GM08714 (cell line): ENCODE results near the gene MEA1.
"Not testable (repeated sequence)": the region's sequence is repeated elsewhere in the genome, so short reads cannot be mapped to it uniquely, and the experiment has no call there.

ENCODE experiments used
- H3K4me3 ChIP-seq: fragments of 200-500 bp; sonication (Bioruptor generic); 2 replicates; pipeline ENCODE4 v1.5.1; 2014; ENCODE audit warnings: mild to moderate bottlenecking, low read length, inconsistent platforms
- ZNF274 ChIP-seq: IDR thresholded peaks from 2 replicates; pipeline ENCODE4 v1.6.1; 2012; ENCODE audit warnings: mild to moderate bottlenecking, low read depth, low read length

MEA1 gene

DNA sequence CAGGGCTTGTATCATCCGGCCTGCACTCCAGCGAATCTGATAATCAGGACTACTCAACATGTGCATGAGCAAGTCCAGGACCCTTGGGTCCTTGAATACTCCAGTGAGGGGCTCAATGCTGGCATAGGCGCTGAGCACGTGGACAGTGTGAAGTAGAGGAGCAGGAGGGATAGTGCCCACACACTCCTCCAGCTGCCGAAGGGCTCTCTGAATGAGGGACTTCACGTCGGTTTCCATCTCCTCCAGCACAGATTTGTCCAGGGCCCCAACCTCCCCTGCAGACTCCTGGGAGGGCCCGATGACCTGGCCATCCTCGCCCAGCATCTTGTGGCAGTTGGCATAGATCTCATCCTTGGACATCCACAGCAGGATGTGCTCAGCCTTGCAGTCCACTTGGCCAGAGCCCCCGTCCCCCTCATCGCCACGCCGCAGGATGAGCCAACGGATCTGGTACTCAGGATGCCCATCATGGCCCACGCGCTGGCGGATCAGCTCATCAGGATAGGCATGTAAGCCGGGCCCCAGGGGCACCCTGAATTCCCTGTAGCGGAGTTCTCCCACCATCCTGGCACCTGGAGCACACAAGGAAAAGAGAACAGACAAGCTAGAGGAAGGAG is 38.6 kb upstream of the MEA1 start:
- H3K4me3 ChIP-seq = peak overlapping the region; percentile 77; the same call in 1 of the 2 replicates
- TF ChIP-seq ZNF274 = no peak

GRCh38 chr6:43050981-43051380 is 37.2 kb upstream of the MEA1 start:
- no peak overlapping the region for H3K4me3 ChIP-seq
- TF ChIP-seq ZNF274 = no peak

- no peak for TF ChIP-seq ZNF274
- no peak overlapping the region for H3K4me3 ChIP-seq
Observed at GRCh38 chr6:43047998-43048397, 34.3 kb upstream of the MEA1 start.

DNA sequence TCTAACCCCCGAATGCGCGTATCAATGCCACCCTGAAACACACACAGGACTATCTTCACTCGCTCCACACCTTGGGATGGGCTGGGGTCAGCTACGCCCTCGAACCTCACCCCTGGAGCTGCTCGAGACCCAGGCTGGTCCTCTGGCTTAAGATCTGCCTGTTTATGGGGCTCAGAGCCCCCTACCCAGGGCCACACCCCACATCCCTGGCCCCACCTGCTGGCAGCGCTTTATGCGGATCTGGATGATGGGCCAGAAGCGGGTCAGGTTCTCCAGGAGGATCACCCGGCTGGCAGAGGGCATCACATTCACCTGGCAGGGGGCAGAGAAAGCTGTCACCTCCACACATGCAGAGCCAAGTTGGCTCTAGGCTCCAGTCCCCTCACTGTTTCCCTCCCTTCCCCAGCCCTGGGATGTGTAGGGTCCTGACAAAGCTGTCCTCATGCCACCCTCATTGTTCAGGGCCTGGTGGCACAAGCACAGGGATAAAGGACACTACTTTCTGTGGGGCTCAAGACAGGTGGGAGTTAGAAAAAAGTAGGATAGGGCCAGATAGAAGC is 31.7 kb upstream of the MEA1 start:
- no peak overlapping the region for H3K4me3 ChIP-seq
- TF ChIP-seq ZNF274 = no peak

DNA sequence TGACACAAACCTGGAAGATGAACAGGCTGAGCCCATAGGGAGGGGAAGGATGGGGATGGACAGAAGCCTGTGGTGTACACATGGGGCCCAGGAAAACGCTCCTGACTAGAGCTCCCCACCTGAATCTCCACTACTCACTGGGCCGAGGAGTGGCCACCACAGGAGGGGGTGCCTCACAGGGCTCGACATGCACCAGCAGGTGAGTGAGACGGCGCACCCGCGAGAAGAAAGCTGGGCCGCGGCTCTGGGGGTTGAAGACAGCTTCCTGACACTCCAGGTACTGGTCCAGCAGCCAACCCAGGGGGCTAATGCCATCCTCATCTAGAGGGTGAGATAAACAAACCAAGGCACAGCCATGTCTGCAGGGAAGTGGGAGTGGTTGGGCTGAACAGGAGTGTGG is 29.6 kb upstream of the MEA1 start:
- no peak for TF ChIP-seq ZNF274
- H3K4me3 ChIP-seq = no peak overlapping the region

- H3K4me3 ChIP-seq = not testable (repeated sequence)
Observed at GRCh38 chr6:43041475-43041874, 27.7 kb upstream of the MEA1 start.

GRCh38 chr6:43040542-43041257 is 27.0 kb upstream of the MEA1 start:
- TF ChIP-seq ZNF274 = no peak
- H3K4me3 ChIP-seq = no peak overlapping the region

DNA sequence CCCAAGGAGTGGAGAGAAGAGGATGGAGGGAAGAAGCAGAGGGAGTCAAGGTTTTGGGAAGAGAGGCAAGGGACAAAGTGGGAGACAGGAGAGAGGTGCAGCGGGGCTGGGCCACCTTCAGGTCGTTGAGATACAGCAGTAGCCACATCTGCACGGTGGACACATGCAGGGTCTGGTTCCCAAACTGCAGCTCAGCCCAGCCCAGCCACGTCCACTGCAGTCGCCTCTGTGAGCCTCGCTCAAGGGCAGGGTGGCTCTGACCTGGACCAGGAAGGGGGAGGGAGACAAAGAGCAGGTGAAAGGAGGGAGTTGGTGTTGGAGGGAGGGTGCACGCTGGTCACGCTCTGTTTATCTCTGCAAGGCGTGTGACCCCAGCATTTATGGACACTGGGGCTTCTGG is 25.0 kb upstream of the MEA1 start:
- TF ChIP-seq ZNF274 = no peak
- H3K4me3 ChIP-seq = no peak overlapping the region

GRCh38 chr6:43037706-43038105 is 24.0 kb upstream of the MEA1 start:
- H3K4me3 ChIP-seq = no peak overlapping the region
- no peak for TF ChIP-seq ZNF274

DNA sequence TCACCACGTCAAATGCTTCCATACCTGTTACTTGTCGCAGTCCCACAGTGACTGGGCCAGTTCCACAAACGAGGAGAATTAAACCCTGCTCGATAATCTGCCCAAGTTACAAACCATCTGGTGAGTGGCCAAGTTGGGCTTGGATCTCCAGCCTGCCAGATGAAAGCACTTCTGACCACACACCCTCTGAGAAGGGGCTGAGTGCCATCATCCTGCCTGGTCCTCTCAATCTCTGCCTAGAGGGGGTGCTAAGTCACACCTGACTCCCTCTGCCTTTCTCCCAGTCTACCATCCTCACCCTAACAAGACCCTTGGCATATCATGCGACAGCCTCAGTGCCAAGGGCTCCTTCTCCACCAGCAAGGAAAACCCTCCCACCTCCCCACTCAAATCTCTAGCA is 23.5 kb upstream of the MEA1 start:
- no peak overlapping the region for H3K4me3 ChIP-seq
- no peak for TF ChIP-seq ZNF274

GRCh38 chr6:43036712-43037111 is 23.0 kb upstream of the MEA1 start:
- no peak for TF ChIP-seq ZNF274

DNA sequence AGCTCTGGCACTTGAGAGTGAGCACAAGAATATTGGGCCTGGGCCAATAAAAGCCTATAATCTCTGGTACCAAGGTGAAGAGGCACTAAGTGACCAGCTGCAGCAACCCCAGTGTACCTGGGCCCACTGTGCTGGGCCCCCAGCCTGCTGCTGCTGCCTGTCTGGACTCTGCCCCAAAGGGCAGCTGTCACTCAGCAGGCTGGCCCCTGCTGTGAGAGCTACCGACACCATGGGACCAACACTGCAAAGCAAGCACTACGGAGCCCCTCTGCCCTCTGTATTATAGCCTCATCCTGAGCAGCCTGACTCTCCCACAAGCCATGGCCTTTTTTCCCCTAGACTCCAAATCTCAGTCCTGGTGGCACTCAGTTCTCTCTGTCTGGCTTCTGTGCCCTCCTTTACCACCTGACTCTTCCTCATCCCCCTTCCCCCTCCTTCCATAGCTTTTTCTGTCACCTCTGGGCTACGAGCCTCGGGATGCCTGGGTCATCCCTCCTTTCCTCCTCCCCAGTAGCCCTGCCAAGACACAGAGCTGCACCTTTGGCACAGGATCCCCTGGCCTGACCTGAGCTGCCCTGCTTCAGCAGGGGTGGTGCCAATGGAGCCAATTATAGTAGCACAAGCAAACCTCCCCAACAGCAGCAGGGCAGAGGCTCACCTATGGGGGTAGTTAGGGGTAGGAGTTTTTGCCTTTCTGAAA is 21.9 kb upstream of the MEA1 start:
- no peak overlapping the region for H3K4me3 ChIP-seq
- no peak for TF ChIP-seq ZNF274

More at GRCh38 chr6:43036712-43037111, 23.0 kb upstream of the MEA1 start:
- H3K4me3 ChIP-seq = no peak overlapping the region

DNA sequence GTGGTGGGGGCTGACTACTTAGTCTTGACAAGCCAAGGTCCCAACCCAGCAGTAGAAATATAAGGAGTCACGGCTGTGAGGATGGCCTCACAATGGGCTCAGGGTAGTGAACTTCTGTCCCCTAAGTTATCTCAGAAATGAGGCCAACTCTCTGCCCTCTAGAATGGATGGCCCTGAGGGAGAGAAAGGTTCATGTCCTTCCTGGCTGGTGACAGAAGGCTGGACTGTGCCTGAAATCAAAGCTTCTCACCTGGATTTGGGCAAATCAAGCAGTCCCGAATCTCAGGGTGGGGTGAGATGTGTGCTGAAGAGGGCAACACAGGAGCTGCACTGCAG is 20.4 kb upstream of the MEA1 start:
- no peak overlapping the region for H3K4me3 ChIP-seq
- TF ChIP-seq ZNF274 = no peak

GRCh38 chr6:43033496-43034189 is 19.9 kb upstream of the MEA1 start:
- H3K4me3 ChIP-seq = no peak overlapping the region
- TF ChIP-seq ZNF274 = no peak

DNA sequence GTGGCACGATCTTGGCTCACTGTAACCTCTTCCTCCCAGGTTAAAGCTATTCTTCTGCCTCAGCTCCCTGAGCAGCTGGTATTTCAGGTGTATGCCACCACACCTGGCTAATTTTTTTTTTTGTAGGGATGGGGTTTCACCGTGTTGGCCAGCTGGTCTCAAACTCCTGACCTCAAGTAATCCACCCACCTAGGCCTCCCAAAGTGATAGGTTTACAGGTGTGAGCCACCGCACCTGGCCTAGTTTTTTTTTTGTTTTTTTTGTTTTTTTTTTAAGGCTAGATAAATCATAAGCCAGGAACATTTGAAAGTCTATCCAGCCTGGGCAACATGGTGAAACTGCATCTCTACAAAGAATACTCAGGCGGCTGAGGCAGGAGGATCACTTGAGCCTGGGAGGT is 18.6 kb upstream of the MEA1 start:
- no peak overlapping the region for H3K4me3 ChIP-seq
- no peak for TF ChIP-seq ZNF274
